Stimulated activated CD8-positive, alpha-beta memory T cell treated with anti-CD3 and anti-CD28 coated beads, Interleukin-15, amount 100 ng/mL, for 4 hours (primary cell): ENCODE results near the gene TMEM229A.
"Not testable (repeated sequence)": the region's sequence is repeated elsewhere in the genome, so short reads cannot be mapped to it uniquely, and the experiment has no call there.

Experiments
- DNase-seq, 2 donors: peaks; one replicate each; pipeline ENCODE4 v3.0.0-alpha.2; 2020; ENCODE audit warnings: low read depth in 2 of 2

Gene TMEM229A

GRCh38 chr7:124033095-124033806 is 384 bp upstream of the TMEM229A start:
- DNase-seq: no peak

GRCh38 chr7:124031919-124032318 is 948 bp downstream of the TMEM229A start:
- no peak for DNase-seq

- no peak for DNase-seq
Measured at GRCh38 chr7:124031406-124031805, 1.5 kb downstream of the TMEM229A start.

GRCh38 chr7:124030964-124031363 is 1.9 kb downstream of the TMEM229A start:
- no peak for DNase-seq

GRCh38 chr7:124029396-124030188 is 3.3 kb downstream of the TMEM229A start:
- no peak for DNase-seq

- DNase-seq: no peak
Measured at GRCh38 chr7:124027236-124027635, 5.6 kb downstream of the TMEM229A start.

- DNase-seq: not testable (repeated sequence)
Measured at GRCh38 chr7:124024329-124024728, 8.5 kb downstream of the TMEM229A start.

- no peak for DNase-seq
Measured at GRCh38 chr7:124022551-124022950, 10.3 kb downstream of the TMEM229A start.

GRCh38 chr7:124020060-124020459 is 12.8 kb downstream of the TMEM229A start:
- no peak for DNase-seq

GRCh38 chr7:124013306-124013705 is 19.6 kb downstream of the TMEM229A start:
- no peak for DNase-seq

- no peak for DNase-seq
Measured at GRCh38 chr7:124012864-124013263, 20.0 kb downstream of the TMEM229A start.

- no peak for DNase-seq
Measured at GRCh38 chr7:124009321-124009720, 23.5 kb downstream of the TMEM229A start.

GRCh38 chr7:124008296-124008695 is 24.6 kb downstream of the TMEM229A start:
- not testable (repeated sequence) for DNase-seq

- DNase-seq: no peak
Measured at GRCh38 chr7:123999703-124000102, 33.2 kb downstream of the TMEM229A start.

- DNase-seq: no peak
Measured at GRCh38 chr7:123998921-123999320, 33.9 kb downstream of the TMEM229A start.

- no peak for DNase-seq
Measured at GRCh38 chr7:123996327-123996625, 36.6 kb downstream of the TMEM229A start.

GRCh38 chr7:123995617-123996326 is 37.1 kb downstream of the TMEM229A start:
- DNase-seq: no peak

- DNase-seq: no peak
Measured at GRCh38 chr7:123994449-123994848, 38.4 kb downstream of the TMEM229A start.

- no peak for DNase-seq
Measured at GRCh38 chr7:123993996-123994395, 38.9 kb downstream of the TMEM229A start.

GRCh38 chr7:123992913-123993518 is 39.9 kb downstream of the TMEM229A start:
- no peak for DNase-seq

- DNase-seq: no peak
Measured at GRCh38 chr7:123987445-123987844, 45.4 kb downstream of the TMEM229A start.
